ENCODE results near the gene DSP.

Gene DSP

GRCh38 chr6:7541175-7542064 lies at the start of gene DSP:
DSP (plus strand) TSS chr6:7541671; CDS start chr6:7541916, 245 bp downstream.
- no peak for DNase-seq (ENCODE audit: low read depth, low spot score)

GRCh38 chr6:7493866-7494265 lies 47.6 kb upstream of the DSP start:
- no peak for DNase-seq (ENCODE audit: low read depth, low spot score)

GRCh38 chr6:7494638-7495037 lies 46.8 kb upstream of the DSP start:
- DNase-seq (ENCODE audit: low read depth, low spot score), result no peak

GRCh38 chr6:7496266-7496875 lies 45.1 kb upstream of the DSP start:
- no peak for DNase-seq (ENCODE audit: low read depth, low spot score)

GRCh38 chr6:7500752-7501282 lies 40.7 kb upstream of the DSP start:
- DNase-seq (ENCODE audit: low read depth, low spot score), result no peak

GRCh38 chr6:7502743-7503142 lies 38.7 kb upstream of the DSP start:
- DNase-seq (ENCODE audit: low read depth, low spot score), result no peak

- no peak for DNase-seq (ENCODE audit: low read depth, low spot score)
These were observed 37.4 kb upstream of the DSP start for GRCh38 chr6:7504041-7504440.

GRCh38 chr6:7505189-7505699 lies 36.2 kb upstream of the DSP start:
- DNase-seq (ENCODE audit: low read depth, low spot score), result no peak

GRCh38 chr6:7507600-7507999 lies 33.9 kb upstream of the DSP start:
- DNase-seq (ENCODE audit: low read depth, low spot score), result no peak

GRCh38 chr6:7512320-7512719 lies 29.2 kb upstream of the DSP start:
- no peak for DNase-seq (ENCODE audit: low read depth, low spot score)

GRCh38 chr6:7513529-7513928 lies 27.9 kb upstream of the DSP start:
- no peak for DNase-seq (ENCODE audit: low read depth, low spot score)

- no peak for DNase-seq (ENCODE audit: low read depth, low spot score)
These were observed 26.1 kb upstream of the DSP start for GRCh38 chr6:7515363-7515762.

GRCh38 chr6:7518877-7519276 lies 22.6 kb upstream of the DSP start:
- no peak for DNase-seq (ENCODE audit: low read depth, low spot score)

- DNase-seq (ENCODE audit: low read depth, low spot score), result no peak
These were observed 18.6 kb upstream of the DSP start for GRCh38 chr6:7522873-7523272.

GRCh38 chr6:7523922-7524321 lies 17.5 kb upstream of the DSP start:
- no peak for DNase-seq (ENCODE audit: low read depth, low spot score)

- no peak for DNase-seq (ENCODE audit: low read depth, low spot score)
These were observed 14.7 kb upstream of the DSP start for GRCh38 chr6:7526755-7527154.

GRCh38 chr6:7528565-7528964 lies 12.9 kb upstream of the DSP start:
- DNase-seq (ENCODE audit: low read depth, low spot score), result no peak

- no peak for DNase-seq (ENCODE audit: low read depth, low spot score)
These were observed 12.3 kb upstream of the DSP start for GRCh38 chr6:7529141-7529540.

GRCh38 chr6:7532232-7532631 lies 9.2 kb upstream of the DSP start:
- no peak for DNase-seq (ENCODE audit: low read depth, low spot score)

- no peak for DNase-seq (ENCODE audit: low read depth, low spot score)
These were observed 8.7 kb upstream of the DSP start for GRCh38 chr6:7532821-7533220.

- DNase-seq (ENCODE audit: low read depth, low spot score), result no peak
These were observed 7.3 kb upstream of the DSP start for GRCh38 chr6:7534192-7534591.

GRCh38 chr6:7535498-7535897 lies 6.0 kb upstream of the DSP start:
- no peak for DNase-seq (ENCODE audit: low read depth, low spot score)
